ENCODE results near the gene VAX1. TPM values are rescaled to one million over a fixed set of nuclear protein-coding genes. Genes with fewer than 3 reads are reported as not detected.
"Not testable (repeated sequence)": the region's sequence is repeated elsewhere in the genome, so short reads cannot be mapped to it uniquely, and the experiment has no call there.

VAX1 gene
- total and polyA plus RNA-seq, 2 of the 4 experiments (the other 2 are of a cell fraction): not detected

DNA sequence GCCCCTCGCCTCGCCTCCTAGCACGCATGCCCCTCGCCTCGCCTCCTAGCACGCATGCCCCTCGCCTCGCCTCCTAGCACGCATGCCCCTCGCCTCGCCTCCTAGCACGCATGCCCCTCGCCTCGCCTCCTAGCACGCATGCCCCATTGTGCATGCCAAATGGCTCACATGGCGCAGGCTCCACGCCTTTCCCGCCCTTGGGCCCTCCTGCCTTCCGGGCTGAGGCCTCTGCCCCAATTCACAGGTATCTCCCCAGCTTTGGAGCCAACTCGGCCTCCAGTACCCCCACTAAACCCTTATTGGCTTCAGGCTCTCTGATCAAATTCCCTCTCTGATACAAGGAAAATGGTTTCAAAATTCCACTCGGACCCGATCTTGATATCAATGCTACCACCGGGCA, 11.4 kb downstream of the VAX1 start:
- H3K56ac ChIP-seq (ENCODE audit: extremely low read depth, insufficient read depth, low read length); H3K79me1 ChIP-seq (ENCODE audit: low read depth in 1 of 2, low read length in 2 of 2); H3K4me1 ChIP-seq (ENCODE audit: control insufficient read depth, insufficient read depth, low read length); H2AK5ac ChIP-seq (ENCODE audit: low read depth, low read length); H3K36me3 ChIP-seq (ENCODE audit: control insufficient read depth, insufficient read depth, low read length); H3K4me3 ChIP-seq (ENCODE audit: insufficient read depth, low read depth, low read length); in situ Hi-C loops (cut with MboI; ENCODE audit: low sequenced_read_pairs); H4K5ac ChIP-seq (ENCODE audit: low read depth, low read length); H2BK120ac ChIP-seq (ENCODE audit: low read depth, low read length); H3K9me3 ChIP-seq (ENCODE audit: control insufficient read depth, insufficient read depth, low read length); BruUV-seq (replicated peaks); H3K18ac ChIP-seq (ENCODE audit: low read depth, low read length); H3K9me1 ChIP-seq (ENCODE audit: insufficient read depth, low read length); POLR2A ChIA-PET (ENCODE audit: unreplicated experiment); H2AFZ ChIP-seq (replicated peaks; ENCODE audit: low read length, poor library complexity); H4K20me1 ChIP-seq (ENCODE audit: insufficient read depth, low read length); H3K14ac ChIP-seq (replicated peaks; ENCODE audit: low read depth, low read length); H3K23ac ChIP-seq (ENCODE audit: low read depth, low read length); intact Hi-C loops (cut with micrococcal nuclease); H3K4ac ChIP-seq (ENCODE audit: low read depth, low read length); dilution Hi-C loops (cut with HindIII; ENCODE audit: low sequenced_read_pairs, unreplicated experiment); H3K9ac ChIP-seq (ENCODE audit: low read depth, low read length); H3K27ac ChIP-seq (ENCODE audit: insufficient read depth, low read length); DNase-seq; H2BK5ac ChIP-seq (ENCODE audit: low read depth, low read length, poor library complexity, severe bottlenecking); H3K4me2 ChIP-seq (ENCODE audit: low read depth, low read length); H4K8ac ChIP-seq (ENCODE audit: low read depth in 2 of 2, low read length in 2 of 2); ATAC-seq (ENCODE audit: low read depth); H2BK15ac ChIP-seq (ENCODE audit: low read depth, low read length); CTCF ChIA-PET; H4K91ac ChIP-seq (ENCODE audit: insufficient read depth, low read depth, low read length); H2BK20ac ChIP-seq (ENCODE audit: low read depth, low read length); H2AK9ac ChIP-seq (replicated peaks; ENCODE audit: low read depth, low read length, poor library complexity): not testable (repeated sequence)
- peaks cover 31% of the 10 kb centered on the region for H3K27me3 ChIP-seq (ENCODE audit: control insufficient read depth, insufficient read depth, low read length)
- WGBS, 2 experiments (ENCODE audit: extremely low coverage in 2 of 2, insufficient read length in 1 of 2): 83% methylated on average over 1 of the region's 23 CpGs; no CpG with 5 or more reads in 1 of the 2 experiments
